G401.6 (cell line): ENCODE results near the gene SLC12A9.

Source experiments
- FAIRE-seq: peaks from 2 replicates; lab custom pipeline; 2012; peaks lifted over from hg19 to GRCh38; lab: Jason Lieb, UNC

Gene SLC12A9

GRCh38 chr7:100886142-100886935 lies 33.8 kb downstream of the SLC12A9 start:
- no peak for FAIRE-seq

- no peak for FAIRE-seq
These were observed 34.5 kb downstream of the SLC12A9 start for GRCh38 chr7:100886936-100887515.

- FAIRE-seq = no peak
These were observed 35.2 kb downstream of the SLC12A9 start for GRCh38 chr7:100887516-100888290.

GRCh38 chr7:100888291-100888987 lies 35.9 kb downstream of the SLC12A9 start:
- no peak for FAIRE-seq

- FAIRE-seq = no peak
These were observed 36.7 kb downstream of the SLC12A9 start, which contains the start of gene UFSP1 for GRCh38 chr7:100888988-100889750. Gene UFSP1 (minus strand): TSS chr7:100889715. CDS start chr7:100889271, 444 bp downstream.

GRCh38 chr7:100890653-100891567 lies 38.4 kb downstream of the SLC12A9 start:
- FAIRE-seq = no peak

GRCh38 chr7:100891568-100892247 lies 39.2 kb downstream of the SLC12A9 start:
- FAIRE-seq = no peak

GRCh38 chr7:100892364-100893317 lies 40.1 kb downstream of the SLC12A9 start:
- no peak for FAIRE-seq

GRCh38 chr7:100893318-100893895 lies 40.9 kb downstream of the SLC12A9 start:
- no peak for FAIRE-seq

DNA sequence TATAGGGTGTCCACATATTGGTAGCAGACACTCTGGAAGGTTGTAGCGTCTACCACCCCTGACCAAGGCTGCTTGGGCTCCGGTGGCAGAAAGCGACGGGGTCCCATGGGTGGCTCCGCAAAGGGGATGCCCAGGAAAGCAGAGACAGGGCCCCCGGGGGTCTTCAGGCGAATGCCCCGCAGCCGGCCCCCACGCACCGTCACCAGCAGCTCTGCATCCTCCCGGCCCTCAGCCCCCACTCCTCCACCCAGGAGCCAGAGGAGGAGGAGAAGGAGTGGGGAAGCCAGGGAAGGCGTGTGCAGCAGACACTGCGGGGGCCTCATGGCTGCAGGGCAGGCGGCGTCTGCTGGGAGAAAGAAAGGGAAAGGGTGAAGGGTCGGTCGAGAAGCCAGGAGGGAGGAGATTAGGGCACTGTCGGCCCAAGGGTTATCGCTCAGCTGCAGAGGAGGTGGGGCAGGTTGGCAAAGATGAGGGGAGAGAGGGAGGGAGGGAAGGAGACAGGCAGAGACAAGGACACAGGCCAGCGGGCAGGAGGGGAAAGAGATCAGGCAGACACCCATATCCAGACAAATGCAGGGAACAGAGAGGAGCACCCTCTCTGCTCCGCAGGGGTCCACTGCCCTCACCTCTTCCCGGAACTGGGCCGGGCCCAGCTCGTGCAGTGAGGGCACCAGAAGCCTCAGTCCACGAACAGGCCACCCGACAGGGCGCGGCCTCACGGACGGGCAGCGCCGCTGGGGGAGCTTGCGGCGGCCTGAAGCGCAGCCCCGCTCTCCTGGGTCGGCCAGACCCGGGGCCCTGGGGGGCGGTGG lies 41.6 kb downstream of the SLC12A9 start:
- no peak for FAIRE-seq

GRCh38 chr7:100894860-100895700 lies 42.6 kb downstream of the SLC12A9 start:
- FAIRE-seq = no peak

DNA sequence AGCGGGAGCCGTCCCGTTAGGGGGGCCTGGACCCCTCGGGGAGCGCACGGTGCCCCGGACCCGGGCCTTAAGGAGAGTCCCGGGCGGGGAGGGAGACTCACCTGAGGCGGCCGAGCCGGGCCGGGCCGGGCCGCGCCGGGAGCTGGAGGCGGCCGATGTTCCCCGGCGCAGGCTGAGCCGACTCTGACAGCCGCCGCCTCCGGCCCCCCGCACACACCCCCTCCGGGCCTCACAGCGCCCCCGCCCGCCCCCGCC lies 43.1 kb downstream of the SLC12A9 start, which contains the start of gene ACHE:
TSS of gene ACHE (minus strand) at position 188 of the 255 bp plus-strand sequence. CDS start 1,656 bp downstream, outside the sequence.
- FAIRE-seq = no peak

DNA sequence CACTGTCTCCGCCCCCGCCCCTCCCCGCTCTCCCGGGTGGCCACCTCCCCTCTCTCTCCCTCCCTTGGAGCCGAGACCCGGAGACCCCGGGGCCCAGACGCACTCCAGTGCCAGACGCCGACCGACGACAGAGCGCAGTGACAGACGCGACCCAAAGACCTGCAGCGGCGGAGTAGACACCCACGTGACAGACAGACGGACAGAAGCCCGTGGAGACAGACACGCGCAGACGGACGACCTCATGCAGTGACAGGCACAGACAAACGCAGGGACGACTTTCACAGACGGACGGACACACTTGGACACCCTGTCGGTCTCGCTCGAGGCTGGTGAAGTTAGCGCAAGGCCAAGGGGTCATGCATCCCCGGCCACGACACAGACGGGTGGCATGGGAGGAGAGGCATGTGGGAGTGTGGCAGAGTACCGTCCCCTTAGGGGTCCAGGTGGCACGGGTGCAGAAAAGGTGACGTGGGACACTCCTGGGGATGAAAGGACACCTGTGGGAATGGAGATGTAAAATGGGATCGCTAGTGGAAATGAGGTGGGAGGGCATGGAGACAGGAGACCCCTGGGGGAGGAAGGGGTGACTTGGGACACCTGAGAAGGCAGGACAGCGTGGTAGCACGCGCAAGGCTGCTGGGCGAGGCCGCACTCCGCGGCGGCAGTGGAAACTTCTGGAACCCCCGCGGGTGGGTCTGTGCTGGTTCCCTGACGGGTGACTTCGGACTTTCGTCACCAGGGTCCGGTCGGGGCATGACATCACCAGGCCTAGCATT lies 43.6 kb downstream of the SLC12A9 start:
- FAIRE-seq = no peak

- FAIRE-seq = no peak
These were observed 44.5 kb downstream of the SLC12A9 start for GRCh38 chr7:100896732-100897608.
